HG03045 (cell line): ENCODE data around the gene SLC16A10.
A peak's percentile ranks its signal among the peaks of the same experiment; 100 is the strongest.
"Not testable (repeated sequence)": the region's sequence is repeated elsewhere in the genome, so short reads cannot be mapped to it uniquely, and the experiment has no call there.

ENCODE experiments used
- ATAC-seq: cut with Tn5 transposase; IDR thresholded peaks from one replicate; pipeline ENCODE4 v1.9.1; 2021; ENCODE audit warnings: mild to moderate bottlenecking, moderate library complexity; ENCODE audit not compliant: unreplicated experiment

The SLC16A10 gene

DNA sequence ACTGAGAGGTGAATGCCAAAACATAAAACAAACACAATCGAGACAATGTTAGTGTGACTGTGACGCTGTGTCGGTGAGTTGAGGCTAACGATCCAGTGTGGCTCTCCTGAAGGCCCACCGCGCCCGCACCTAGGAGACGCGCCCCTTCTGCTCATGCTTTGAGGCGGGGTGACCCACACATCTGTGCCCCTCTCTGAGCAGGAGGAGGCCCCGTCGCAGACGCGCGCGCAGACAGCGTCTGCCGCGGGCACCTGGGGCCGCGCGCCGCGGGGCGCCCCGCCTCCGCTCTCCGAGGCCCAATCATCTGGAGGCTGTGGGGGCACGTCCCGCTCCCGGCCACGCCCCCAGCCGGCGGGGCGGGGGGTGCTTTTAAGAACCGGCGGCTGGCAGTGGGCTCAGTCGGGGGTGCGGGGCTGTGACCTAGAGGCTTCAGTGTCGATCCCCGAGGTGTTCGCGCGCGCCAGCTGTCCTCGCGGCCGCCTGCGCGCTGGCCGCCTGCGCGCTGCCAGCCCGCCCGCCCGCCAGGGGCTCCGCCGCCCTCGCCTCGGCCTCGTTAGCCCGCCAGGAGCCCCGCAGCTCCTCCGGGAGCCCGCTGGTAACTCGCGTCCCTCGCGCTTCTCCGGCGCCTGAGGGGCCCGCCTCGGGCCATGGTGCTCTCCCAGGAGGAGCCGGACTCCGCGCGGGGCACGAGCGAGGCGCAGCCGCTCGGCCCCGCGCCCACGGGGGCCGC, at the start of gene SLC16A10:
Gene SLC16A10, plus strand, starts transcription at position 398 of the 730 bp plus-strand sequence. Its CDS starts 250 bp downstream, at position 648.
- ATAC-seq = peak; percentile 93

DNA sequence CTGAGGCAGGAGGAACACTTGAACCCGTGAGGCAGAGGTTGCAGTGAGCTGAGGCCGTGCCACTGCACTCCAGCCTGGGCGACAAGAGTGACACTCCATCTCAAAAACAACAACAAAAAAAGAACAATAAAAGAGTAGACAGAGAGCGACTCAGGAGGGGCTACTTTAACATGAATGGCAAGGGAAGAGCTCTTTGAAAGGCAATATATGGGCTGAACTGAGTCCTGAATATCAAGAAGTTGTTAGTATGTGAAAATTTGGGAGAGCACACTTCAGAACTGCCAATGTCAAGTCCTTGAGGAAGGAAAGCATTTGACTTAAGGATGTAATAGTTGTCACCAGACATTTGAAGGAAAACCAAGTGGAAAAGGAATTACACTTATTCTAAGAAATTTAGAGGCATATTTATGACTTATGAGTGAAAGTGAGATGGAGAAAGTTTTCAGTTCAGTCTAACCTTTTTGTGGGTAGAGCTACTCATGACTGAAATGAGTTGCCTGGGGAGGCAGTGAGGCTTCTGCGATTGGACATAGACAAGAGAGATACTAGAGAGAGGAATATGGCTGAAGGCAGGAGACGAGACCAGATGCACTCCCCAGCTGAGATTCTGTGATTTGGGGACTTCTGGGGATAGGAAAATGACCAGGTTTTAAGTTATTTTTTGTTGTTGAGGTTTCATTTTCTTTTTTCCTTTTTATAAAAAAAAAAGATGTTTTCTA, 48.6 kb upstream of the SLC16A10 start:
- peak; percentile 53 for ATAC-seq

GRCh38 chr6:111041917-111042316, 45.4 kb upstream of the SLC16A10 start:
- ATAC-seq = no peak

- no peak for ATAC-seq
Observed at GRCh38 chr6:111047244-111047643, 40.1 kb upstream of the SLC16A10 start.

DNA sequence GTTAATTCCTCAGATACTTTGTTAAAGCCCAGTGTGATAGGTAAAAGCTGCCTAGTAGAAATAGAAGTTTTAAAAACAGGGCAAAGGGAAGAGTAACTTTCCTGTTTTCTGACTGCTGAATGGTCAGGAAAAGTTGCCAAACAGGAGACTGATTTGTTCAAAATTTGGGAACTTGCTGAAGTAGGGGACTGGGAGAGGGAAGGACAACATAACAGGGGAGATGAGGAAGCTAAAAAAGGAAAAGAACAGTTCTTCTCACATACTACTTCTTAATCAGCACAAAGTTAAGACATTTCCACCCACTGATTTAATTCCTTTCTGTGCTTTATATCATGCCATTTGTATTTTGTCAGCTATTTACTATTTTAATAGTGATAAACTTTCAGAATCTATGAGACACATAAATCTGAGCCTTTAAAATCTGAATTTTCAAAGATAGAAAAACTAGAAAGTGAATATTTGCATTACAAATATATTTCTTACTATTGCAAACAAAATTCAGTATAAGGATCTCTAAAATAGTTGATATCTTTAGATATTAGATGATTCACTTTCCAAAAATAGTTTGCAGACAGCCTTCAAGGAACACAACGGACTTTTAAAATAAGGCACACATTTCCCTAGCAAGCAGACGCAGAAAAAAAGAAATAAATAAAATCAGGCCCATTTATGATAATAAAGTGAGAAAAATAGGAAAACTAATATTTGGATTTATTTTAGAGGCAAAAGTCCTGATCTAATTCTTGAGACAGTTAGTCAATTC, 36.9 kb upstream of the SLC16A10 start:
- ATAC-seq = no peak

DNA sequence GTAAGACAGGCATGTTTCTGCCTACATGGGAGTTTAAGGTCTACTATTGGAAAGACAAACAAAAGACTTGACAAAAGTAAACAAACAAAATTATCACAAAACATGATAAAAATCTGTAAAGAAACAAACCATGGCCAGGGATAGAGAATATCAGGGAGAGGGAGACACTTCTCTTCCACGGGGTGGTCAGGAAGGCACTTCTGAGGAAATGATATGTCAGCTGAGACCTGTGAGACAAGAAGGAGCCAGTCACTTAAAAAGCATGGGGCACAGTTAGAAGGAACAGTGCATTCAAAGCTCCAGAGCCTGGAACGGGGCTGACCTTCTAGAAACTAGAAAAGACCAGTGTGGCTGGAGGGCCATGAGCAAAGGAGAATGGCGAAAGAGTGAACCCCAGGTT, 35.1 kb upstream of the SLC16A10 start:
- ATAC-seq = no peak

DNA sequence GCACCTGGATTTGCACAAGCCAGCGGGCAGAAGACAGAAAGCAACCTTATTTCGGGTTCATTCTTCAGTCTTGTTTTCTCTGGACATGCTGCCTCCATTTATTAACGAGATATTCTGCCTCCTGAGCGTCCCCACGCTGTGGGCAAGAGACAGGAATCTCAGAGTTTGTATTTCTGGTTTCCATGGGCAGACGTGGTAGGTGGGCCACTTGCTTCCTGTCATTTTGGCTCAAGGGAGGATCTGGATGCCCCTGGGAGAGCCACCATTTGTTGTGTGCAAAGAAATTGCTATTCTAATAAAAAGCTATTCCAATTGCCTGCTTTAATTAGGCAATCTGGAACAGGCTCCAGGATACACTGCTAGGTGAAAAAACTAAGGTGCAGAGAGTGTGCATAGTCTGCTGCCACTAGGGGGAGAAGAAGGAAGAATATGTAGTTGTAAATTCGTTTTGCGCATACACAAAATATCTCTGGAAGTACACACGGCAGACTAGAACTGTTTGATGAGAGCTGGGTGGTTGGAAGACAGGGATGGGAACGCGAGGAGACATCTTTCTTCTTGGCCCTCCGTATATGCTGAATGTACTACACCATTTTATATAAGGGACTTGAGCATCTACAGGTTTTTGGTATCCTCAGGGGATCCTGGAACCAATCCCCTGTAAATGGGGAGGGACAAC, 30.1 kb upstream of the SLC16A10 start:
- ATAC-seq = no peak

DNA sequence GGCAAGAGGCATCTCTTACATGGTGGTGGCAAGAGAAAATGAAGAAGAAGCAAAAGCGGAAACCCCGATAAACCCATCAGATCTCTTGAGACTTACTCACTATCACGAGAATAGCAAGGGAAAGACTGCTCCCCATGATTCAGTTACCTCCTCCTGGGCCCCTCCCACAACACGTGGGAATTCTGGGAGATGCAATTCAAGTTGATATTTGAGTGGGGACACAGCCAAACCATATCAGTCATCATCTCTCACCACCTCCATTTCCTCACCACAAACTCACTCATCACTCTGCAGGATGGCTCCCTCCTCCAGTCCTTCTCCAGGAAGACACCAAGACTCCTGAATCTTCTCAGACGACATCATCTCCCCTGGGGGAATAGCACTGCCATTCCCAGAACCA, 25.8 kb upstream of the SLC16A10 start:
- no peak for ATAC-seq

- ATAC-seq = not testable (repeated sequence)
Observed at GRCh38 chr6:111061985-111062384, 25.3 kb upstream of the SLC16A10 start.

DNA sequence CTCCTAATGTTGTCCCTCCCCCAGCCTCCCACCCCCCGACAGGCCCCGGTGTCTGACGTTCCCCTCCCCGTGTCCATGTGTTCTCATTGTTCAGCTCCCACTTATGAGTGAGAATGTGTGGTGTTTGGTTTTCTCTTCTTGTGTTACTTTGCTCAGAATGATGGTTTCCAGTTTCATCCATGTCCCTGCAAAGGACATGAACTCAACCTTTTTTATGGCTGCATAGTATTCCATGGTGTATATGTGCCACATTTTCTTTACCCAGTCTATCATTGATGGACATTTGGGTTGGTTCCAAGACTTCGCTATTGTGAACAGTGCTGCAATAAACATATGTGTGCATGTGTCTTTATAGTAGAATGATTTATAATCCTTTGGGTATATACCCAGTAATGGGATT, 24.4 kb upstream of the SLC16A10 start:
- ATAC-seq = not testable (repeated sequence)

DNA sequence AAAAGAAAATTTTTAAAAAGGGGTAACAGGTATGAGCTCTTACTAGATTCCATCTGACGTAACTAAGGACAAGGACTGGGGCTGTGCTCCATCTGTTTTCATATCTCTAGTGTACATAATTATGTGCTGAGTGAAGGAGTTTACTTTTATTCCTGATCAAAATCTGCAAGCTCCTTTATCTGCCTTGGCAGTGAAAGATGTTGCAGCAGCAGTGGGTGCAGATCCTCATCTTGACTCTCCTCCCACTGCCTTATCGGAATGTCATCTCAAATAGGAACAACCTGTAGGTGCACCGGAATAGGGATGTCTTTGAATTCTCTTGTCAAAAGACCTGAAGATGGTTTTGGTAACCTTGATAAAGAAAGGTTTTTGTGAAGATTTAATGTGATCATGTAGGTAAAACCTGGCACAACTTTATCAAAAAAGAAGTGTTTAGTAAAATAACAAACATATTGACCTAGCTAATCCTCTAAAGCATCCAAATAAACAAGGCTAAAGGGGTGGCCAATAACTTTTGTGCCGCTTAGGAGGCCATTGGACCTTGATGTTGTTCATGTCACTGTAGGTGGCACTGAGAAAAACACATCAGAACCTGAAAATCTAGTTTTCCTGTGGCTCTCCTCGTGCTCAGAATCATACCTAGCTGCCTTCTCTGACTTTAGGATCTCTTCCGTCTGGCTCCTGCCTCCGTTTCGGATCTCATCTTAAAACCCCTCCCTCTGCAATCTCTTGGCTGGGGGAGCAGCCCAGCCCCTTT, 19.0 kb upstream of the SLC16A10 start:
- no peak for ATAC-seq

DNA sequence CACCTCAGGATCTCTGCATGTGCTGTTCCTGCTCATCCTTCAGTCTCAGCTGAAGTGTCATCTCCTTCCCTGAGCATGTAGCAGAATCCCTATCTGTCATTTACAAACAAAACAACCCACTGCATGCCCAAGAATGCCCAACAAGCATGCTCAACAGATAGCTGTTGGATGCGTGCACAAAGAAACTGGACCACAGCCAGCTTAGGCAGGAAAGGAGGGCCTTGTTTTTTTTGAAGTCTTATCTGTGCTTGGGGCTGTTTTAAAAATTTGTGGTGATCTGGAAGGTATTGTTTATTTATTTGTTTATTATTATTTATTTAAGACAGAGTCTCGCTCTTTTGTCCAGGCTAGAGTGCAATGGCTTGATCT, 18.5 kb upstream of the SLC16A10 start:
- ATAC-seq = no peak

- no peak for ATAC-seq
Observed at GRCh38 chr6:111069382-111070104, 17.8 kb upstream of the SLC16A10 start.

DNA sequence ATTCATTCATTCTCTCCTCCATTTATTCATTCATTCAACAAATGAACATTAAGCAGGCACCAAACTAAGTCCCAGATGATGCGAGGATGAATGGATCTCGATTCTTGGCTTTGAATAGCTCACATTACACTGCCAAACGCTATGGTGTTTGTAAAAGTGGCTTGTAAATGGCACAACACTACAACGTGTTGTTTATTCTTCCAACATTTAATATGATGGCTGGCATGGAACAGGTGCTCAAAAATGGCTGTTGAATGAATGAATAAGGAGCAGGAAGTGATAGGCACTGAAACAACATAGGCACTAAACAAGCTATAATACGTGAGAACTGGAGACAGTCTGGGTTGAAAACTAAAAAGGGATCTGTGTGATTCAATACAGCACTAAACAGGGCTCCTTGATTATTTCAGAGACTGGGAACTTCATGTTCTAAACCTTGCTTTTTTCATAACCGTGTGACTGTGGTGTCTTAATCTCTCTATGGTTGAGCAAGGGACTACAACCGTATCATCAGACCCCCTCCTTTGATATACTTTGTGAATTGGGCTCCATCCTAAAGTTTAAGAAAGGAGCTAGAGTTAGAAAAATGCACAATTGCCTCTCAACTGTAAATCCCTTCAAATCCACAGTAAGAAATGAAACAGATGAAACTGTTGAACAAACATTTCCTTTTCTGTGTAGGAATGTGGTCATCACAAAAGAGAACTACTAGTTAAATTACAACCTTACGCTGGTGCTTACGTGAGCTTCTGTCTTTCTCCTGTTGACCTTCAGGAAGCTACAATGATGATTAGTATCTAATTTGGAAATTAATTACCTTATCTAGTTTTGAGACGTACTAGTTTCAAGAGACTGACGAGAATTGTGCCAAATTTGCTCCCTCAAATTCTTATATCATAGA, 16.9 kb upstream of the SLC16A10 start:
- ATAC-seq = no peak

DNA sequence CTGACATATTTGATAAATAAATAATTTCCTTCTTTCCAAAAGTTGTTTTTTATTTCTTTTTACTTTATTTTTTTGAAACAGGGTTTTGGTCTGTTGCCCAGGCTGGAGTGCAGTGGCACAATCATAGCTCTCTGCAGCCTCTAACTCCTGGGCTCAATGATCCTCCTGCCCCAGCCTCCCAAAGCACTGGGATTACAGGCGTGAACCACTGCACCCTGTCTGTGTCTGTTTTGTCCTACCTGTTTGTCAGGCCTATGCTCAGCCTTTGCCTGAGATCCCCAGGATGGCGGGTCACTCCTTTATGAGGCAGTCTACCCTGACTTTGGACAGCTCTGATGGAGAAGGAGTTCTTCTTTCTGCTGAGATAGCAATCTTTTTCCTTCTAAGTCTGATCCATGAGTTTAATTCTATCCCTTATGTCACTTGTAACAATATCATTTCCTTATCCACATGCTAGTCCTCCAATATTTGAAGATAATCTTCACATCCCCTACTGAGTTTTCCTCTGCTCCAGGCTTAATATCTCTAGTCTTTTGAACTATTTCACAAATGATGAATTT, 14.4 kb upstream of the SLC16A10 start:
- ATAC-seq = no peak

DNA sequence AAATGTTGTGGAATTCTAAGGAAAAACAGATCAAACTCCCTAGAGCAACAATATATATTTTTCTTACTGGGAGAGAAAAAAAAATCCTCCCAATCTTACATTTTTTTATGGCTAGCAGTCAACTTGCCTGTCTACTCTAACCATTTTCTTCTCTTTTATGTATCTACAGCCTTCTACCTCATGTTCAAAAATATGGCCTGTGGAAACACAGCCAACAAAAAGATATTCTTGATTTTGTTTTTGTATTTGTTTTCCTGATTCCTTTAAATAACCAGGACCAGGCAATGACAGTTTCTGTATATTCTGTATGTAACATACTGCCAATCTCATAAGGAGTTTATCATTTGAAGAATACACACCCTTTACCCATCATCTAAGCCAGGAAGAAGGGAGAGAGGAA, 13.0 kb upstream of the SLC16A10 start:
- no peak for ATAC-seq

- ATAC-seq = no peak
Observed at GRCh38 chr6:111076024-111076695, 11.1 kb upstream of the SLC16A10 start.

GRCh38 chr6:111080698-111081097, 6.6 kb upstream of the SLC16A10 start:
- no peak for ATAC-seq
